ENCODE results near the gene TRMT10B.
A peak's percentile ranks its signal among the peaks of the same experiment; 100 is the strongest.
"Not testable (repeated sequence)": the region's sequence is repeated elsewhere in the genome, so short reads cannot be mapped to it uniquely, and the experiment has no call there.

The TRMT10B gene

DNA sequence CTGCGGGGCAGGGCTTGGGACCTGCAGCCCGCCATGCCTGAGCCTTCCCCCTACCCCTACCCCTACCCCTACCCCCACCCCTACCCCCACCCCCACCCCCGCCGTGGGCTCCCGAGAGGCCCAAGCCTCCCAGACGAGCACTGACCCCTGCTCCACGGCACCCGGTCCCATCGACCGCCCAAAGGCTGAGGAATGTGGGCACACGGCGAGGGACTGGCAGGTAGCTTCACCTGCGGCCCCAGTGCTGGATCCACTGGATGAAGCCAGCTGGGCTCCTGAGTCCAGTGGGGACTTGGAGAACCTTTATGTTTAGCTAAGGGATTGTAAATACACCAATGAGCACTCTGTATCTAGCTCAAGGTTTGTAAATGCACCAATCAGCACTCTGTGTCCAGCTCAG, 1.5 kb upstream of the TRMT10B start:
- not testable (repeated sequence) for DNase-seq

DNA sequence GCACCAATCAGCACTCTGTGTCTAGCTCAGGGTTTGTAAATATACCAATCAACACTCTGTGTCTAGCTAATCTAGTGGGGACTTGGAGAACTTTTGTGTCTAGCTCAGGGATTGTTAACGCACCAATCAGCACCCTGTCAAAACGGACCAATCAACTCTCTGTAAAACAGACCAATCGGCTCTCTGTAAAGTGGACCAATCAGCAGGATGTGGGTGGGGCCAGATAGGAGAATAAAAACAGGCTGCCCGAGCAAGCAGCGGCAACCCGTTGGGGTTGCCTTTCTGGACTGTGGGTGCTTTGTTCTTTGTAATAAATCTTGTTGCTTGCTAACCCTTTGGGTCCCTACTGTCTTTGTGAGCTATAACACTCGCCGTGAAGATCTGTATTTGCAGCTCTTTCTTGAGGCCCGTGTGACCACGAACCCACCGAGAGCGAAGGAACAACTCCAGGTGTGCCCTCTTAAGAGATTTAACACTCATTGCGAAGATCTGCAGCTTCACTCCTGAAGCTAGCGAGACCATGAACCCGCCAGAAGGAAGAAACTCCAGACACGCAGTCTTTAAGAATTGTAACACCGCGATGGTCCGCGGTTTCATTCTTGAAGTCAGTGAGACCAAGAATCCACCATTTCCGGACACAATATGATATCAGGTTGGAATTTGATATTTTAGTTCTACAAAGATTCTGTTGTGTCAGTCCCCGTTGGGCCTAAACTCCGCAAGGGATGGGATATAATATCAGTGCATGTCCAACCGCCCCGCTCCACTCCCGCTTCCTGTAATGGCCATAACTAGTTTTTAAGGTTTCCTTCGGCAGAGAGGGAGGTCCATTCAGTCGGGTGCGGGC, 740 bp upstream of the TRMT10B start:
- DNase-seq = no peak

DNA sequence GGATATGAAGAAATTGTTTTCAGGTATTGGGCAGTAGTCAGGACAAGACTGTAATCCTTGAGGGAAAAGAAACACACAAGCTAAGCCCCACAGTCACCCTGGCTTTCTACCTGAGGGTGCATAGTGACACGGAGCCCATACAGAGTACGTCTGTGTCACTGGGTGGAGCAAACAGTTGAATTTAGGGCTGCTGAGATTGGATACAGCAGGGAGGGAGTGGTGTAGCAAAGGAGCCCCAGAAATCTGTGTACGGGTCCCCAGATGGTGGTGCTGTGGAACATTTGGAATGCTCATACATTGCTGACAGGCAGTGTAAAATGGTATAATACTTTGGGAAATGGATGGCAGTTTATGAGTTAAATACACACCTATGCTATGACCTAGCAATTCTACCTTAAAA, 5.1 kb downstream of the TRMT10B start:
- no peak for DNase-seq

DNA sequence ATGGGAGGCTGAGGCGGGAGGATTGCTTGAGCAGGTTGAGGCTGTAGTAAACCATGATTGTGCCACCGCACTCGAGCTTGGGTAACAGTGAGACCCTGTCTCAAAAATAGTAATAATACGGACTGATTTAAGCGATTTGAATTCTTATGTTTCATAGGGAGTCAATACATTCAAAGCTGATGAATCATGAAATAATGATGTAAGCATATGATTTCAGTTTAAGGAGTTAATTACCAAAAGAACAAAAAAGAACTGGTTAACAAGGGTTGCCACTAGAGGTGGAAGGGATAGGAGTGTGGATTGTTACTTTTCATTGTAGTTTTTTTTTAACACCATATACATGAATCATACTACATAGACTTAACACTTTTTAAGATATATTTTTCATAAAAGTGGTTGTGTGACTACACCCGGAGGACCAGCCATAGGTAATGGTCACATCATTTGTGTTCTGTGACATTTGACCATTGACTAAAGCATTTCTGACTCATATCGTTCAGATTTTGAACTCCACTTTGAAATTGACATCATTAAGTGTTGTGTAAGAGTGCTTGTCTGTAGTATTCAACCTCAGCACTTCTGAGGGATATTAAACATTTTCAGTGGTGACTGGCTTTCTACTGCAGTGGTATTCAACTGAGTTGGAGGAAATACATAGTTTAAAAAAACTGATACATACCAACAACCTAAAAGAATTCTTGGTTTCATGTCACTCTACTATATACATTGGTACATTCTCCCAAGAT, 7.0 kb downstream of the TRMT10B start:
- no peak for DNase-seq

- no peak for DNase-seq
These were observed 7.9 kb downstream of the TRMT10B start for GRCh38 chr9:37761511-37761910.

DNA sequence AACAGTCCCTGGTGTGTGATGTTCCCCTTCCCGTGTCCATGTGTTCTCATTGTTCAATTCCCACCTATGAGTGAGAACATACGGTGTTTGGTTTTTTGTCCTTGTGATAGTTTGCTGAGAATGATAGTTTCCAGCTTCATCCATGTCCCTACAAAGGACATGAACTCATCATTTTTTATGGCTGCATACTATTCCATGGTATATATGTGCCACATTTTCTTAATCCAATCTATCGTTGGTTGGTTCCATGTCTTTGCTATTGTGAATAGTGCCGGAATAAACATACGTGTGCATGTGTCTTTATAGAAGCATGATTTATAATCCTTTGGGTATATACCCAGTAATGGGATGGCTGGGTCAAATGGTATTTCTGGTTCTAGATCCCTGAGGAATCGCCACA, 11.7 kb downstream of the TRMT10B start:
- DNase-seq = not testable (repeated sequence)

DNA sequence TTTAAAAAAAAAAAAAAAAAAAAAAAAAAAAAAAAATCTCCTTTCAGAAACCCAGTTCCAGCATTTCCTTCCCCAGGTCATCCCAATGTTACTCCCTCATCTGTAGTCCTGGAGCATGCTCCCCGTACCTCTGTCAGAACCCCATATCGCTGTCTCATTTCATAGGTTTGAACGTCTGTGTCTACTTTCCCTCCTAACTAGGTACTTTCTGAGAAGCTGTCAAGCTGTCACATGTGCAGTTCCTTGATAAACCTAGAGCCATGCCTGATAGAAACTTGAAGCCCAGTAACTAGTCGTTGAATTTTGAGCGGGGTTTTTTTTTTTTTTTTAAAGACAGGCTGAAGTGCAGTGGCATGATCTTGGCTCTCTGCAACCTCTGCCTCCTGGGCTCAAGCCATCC, 15.7 kb downstream of the TRMT10B start:
- DNase-seq = no peak

DNA sequence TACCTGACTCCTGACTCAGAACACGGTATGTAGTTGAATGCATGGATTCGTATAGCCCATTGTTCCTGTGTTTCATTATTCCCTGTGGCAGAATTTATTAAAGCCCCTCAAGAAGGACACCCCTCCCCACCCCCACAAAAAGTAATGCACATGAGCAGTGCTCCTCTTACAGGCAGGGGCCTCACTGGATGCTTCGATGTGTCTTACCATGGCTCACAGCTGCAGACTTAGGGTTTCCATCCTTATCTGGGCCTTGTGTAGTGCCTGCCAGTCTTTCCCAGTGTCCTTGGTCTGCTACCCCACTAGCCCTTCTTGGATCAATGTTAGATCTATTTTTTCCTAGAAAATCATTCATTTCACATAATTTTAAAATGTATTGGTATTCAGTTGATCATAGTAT, 16.4 kb downstream of the TRMT10B start:
- DNase-seq = no peak

- DNase-seq = no peak
These were observed 21.8 kb downstream of the TRMT10B start for GRCh38 chr9:37775216-37775919.

DNA sequence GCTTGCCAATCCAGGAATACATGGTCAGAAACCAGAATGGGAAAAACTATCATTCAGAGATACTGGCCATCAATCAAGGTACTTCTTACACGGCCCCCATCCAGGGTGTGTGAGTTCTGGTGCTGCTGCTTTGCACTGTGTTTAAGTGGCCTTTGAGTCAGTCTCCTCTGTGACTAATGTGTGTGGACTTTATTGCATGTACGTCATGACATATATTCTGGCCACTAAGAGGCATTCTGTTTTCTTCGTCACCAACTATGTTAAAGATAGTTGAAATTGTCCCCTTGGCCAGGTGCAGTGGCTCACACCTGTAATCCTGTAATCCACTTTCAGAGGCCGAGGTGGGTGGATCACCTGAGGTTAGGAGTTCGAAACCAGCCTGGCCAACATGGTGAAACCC, 22.7 kb downstream of the TRMT10B start:
- no peak for DNase-seq

GRCh38 chr9:37778534-37778933, 24.9 kb downstream of the TRMT10B start:
- DNase-seq = no peak

DNA sequence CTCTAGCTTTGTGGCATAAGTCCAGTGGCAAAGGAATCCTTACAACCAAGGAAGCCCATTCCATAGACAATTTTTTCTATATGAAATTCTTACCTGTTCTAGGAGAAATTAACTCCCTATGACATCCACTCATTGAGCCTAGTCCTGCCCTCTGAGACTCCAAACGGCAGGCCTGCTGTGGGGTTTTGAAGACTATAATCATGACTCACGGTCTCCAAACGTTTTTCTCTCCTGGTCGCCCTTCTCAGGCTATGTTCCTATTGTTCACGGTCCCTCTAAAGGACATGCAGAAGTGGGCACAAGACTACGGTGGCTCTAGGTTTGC, 30.6 kb downstream of the TRMT10B start:
- no peak for DNase-seq

DNA sequence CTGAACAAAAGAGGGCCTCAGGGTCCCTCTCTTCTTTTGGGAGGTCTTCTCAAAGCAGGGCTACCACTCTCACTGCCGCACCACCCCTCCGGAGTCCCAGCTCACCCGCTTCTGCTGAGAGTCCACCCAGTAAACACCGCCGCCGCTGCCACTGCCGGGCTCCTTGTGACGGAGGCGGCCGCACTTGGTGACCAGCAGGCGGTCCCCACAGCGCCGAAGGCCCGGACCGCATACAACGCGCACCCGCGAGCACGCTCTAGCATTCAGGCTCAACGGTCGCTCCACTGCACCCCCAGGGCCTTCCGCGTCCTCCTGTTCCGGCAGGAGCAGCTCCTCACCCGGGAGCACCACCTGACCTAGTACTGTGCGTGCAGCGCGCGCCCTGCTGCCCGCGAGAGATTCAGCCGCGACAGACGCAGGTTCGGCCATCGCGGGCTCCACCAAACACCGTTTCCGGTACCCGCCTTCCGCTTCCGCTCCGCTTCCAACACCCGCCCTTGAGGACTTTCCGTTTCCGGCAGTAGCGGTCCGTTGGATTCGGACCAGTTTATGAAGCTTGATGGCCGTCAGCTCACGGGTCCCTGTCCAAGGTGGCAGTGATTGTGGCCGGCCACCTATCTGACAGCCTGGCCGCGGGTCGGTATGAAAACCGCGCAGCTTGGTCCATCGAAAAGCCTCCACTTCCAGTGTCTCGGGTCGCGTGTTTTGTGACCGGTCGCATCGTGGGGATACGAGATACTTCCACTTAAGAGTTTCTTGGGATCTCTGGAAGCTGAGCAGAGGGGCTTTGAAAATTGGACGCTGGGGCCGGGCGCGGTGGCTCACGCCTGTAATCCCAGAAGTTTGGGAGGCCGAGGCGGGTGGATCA, 31.2 kb downstream of the TRMT10B start, which contains the start of gene EXOSC3:
EXOSC3 (minus strand) TSS at position 449 of the 868 bp plus-strand sequence; CDS start at position 429, 20 bp downstream.
- DNase-seq = peak; percentile 59 to 77 (median 68)

DNA sequence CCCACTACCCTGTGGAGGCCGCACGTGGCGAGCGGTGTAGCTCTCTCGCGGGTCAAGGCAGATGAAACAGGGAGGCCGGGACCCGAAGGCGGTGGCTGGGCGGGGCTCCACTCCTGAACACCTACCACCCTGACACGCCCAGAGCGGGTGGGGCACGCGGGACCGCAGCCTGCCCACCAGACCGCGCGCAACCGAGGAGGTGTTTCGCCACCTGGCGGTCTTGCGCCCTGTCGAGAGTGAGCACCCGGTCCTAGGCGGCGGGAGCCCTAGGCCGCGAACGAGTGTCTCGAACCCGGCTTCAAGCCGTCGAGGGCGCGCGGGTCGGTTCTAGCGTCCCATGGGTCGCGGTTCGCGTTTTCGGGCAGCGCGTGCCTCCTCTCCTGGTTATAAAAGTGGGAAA, 33.5 kb downstream of the TRMT10B start:
- DNase-seq = no peak

DNA sequence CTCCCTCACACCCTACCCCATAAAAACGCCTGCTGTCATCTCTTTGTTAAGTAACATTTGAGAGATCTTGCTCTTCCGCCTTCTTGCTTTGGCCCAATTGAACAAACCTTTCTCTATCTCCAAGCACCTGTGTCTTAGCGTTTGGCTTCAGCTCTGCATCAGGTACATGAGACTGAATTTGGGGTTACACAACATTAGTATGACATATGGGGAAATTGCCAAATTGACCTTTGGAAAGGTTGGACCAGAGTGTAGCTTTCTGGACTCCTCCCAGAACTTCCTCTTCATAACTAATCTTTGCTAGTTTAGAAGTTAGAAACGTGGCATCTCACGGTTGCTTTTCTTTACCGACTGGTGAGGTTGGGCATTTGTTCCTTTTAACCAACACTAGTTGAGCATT, 34.7 kb downstream of the TRMT10B start:
- DNase-seq = no peak

DNA sequence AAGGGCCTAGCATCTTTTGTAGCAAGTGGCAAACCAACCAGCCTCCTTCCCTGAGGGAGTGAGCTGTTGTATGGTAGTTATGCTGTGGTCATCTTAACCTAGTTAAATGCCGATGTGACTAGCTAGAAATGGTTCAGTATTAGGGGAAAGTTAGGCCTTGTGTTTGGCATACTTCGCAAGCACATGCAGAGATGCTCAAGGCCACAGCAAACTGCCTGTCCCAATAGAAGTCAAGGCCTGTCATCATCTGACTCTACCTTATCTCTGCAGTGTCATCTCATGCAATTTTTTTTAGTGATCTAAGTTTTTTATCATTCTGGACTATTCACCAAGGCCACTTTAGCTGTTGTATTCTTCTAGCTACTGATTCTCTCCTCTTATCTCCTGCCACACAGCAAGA, 36.5 kb downstream of the TRMT10B start:
- no peak for DNase-seq

- no peak for DNase-seq
These were observed 38.5 kb downstream of the TRMT10B start for GRCh38 chr9:37792122-37792521.

DNA sequence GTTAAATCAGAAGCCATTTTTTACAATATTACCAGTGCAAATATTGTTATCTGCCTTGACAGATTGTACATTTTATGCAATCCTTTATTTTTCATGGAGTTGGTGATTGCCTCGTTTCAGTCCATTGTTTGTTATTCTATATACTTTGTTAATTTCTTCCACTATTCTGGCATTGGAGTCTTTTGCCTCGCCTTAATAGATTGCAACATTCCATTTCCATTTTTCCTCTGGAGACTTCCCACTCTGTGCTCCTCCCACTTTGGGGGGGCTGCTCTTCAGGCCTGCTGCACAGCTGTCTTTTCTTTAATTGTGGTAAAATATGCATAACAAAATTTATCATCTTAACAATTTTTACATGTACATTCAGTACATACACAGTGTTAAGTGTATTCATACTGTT, 42.6 kb downstream of the TRMT10B start:
- DNase-seq = no peak

GRCh38 chr9:37798677-37799076, 45.1 kb downstream of the TRMT10B start:
- DNase-seq = no peak

DNA sequence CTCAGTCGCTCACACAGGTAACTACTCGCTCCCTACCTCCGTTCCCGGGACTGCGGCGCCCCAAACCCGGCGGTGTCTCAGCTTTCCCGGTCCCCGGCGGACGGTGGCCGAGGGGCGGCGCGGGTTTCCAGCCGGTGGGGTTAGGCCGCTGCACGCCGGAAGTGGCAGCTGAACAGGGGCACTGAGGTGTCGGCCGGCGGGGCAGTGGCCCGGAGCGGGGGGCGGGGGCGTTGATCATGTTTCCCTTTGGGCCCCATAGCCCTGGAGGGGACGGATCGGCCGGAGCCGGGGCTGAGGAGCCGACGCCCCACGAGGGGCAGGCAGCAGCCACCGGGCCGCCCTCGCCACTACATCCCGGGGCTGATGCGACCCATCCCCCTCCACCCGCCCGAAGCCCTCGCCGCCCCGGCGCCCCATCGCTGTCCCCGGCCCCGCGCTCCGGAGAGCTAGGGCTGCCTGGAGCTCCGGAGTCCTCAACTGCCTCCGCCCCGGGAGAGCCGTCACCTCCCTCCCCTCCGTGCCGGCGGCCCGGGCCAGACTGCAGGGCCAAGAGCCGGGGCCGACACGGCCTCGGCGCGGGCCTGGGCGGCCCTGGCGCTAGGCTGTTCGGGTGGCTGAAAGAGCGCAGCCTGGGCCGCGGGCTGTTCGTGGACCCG, 47.2 kb downstream of the TRMT10B start, which contains the start of gene DCAF10:
DCAF10 (plus strand) TSS at position 167 of the 656 bp plus-strand sequence; CDS start at position 237, 70 bp downstream.
- peak; percentile 80 to 83 (median 81) for DNase-seq

DNA sequence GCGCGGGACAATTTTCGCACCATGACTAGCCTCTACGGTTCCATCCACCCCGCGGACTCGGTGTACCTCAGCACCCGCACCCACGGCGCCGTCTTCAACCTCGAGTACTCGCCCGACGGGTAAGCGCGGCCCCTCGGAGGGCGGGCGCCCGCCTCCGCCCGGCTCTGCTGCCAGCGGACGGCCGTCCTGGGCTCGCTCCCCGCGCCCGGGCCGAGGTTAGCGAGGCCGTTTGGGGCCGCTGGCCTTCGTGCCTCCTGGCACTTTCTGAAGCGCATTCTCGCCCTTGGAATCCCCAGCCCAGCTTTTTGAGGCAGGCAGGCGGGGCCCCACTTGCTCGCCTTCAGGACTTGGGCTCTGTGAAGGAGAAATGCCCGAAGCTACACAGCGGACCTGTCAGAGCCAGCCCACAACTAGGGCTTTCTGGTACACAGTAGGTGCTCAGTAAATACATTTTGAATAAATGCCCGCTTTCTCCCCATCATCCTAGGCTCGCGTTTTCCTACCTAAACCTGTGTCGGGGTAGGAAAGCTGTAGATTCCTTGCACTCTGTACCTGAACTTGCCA, 47.8 kb downstream of the TRMT10B start:
- no peak for DNase-seq

Data from activated naive CD4-positive, alpha-beta T cell (primary cell).